OCI-LY7 (cell line): ENCODE results near the gene UBE2Q1. TPM values are rescaled to one million over a fixed set of nuclear protein-coding genes. Genes with fewer than 3 reads are reported as not detected.

Experiments
- BruUV-seq: library from RNA; stranded (reverse); fragments of 400-500 nt; replicated peaks from 2 replicates; lab custom pipeline; 2021; lab: Mats Ljungman, UMichigan
- CTCF ChIA-PET: fragments of 300-600 bp; sonication (Branson Sonifier 250); formaldehyde crosslinking; loops from one replicate; lab custom pipeline; 2022; ENCODE audit warnings: antibody characterized with exemption; ENCODE audit not compliant: unreplicated experiment; lab: Charles Lee
- POLR2A ChIA-PET: fragments of 300-600 bp; sonication (Branson Sonifier 250); formaldehyde crosslinking; loops from one replicate; lab custom pipeline; 2022; ENCODE audit warnings: antibody characterized with exemption; lab: Charles Lee
- DNase-seq: peaks from one replicate; pipeline ENCODE4 v3.0.0-alpha.2; 2015; ENCODE audit warnings: low spot score
- H2AFZ ChIP-seq: fragments of 200-600 bp; sonication (generic), shearing (Covaris generic); 2 replicates; pipeline ENCODE4 v1.6.1; 2014; ENCODE audit warnings: mild to moderate bottlenecking, antibody characterized with exemption, low read length, moderate library complexity
- H3K27ac ChIP-seq: fragments of 200-600 bp; sonication (generic); 2 replicates; pipeline ENCODE4 v1.5.1; 2014; ENCODE audit warnings: mixed run types, low read depth, mild to moderate bottlenecking, moderate library complexity, low read length, inconsistent platforms; ENCODE audit not compliant: poor library complexity, severe bottlenecking
- H3K36me3 ChIP-seq: fragments of 200-600 bp; sonication (generic); 2 replicates; pipeline ENCODE4 v1.6.1; 2014; ENCODE audit warnings: mild to moderate bottlenecking, antibody characterized with exemption, low read length, moderate library complexity, mixed read lengths; ENCODE audit not compliant: insufficient read depth
- H3K4me1 ChIP-seq: fragments of 200-600 bp; sonication (generic); 2 replicates; pipeline ENCODE4 v1.5.1; 2014; ENCODE audit warnings: mild to moderate bottlenecking, low read length; ENCODE audit not compliant: insufficient read depth, poor library complexity, severe bottlenecking
- H3K4me2 ChIP-seq: fragments of 200-600 bp; sonication (generic); 2 replicates; pipeline ENCODE4 v1.6.1; 2014; ENCODE audit warnings: mild to moderate bottlenecking, low read length
- H3K4me3 ChIP-seq: fragments of 200-600 bp; sonication (generic); 2 replicates; pipeline ENCODE4 v1.5.1; 2014; ENCODE audit warnings: mild to moderate bottlenecking, low read depth, low read length; ENCODE audit not compliant: poor library complexity, severe bottlenecking
- H3K79me2 ChIP-seq: fragments of 200-600 bp; sonication (generic); 2 replicates; pipeline ENCODE4 v1.6.1; 2016; ENCODE audit warnings: low read depth, mild to moderate bottlenecking, low read length, moderate library complexity, mixed read lengths; ENCODE audit not compliant: insufficient read depth
- H3K9me2 ChIP-seq: fragments of 200-600 bp; sonication (generic); 2 replicates; pipeline ENCODE4 v1.6.1; 2016; ENCODE audit warnings: mild to moderate bottlenecking, low read length, mixed read lengths; ENCODE audit not compliant: insufficient read depth
- H3K9me3 ChIP-seq: fragments of 200-600 bp; sonication (generic); 2 replicates; pipeline ENCODE4 v1.6.1; 2014; ENCODE audit warnings: mild to moderate bottlenecking, mixed run types, low read length, mixed read lengths
- H4K20me1 ChIP-seq: fragments of 200-600 bp; sonication (generic); 2 replicates; pipeline ENCODE4 v1.6.1; 2014; ENCODE audit warnings: mild to moderate bottlenecking, antibody characterized with exemption, low read length, moderate library complexity, mixed read lengths; ENCODE audit not compliant: insufficient read depth
- CTCF ChIP-seq: fragments of 200-600 bp; sonication (generic); conservative IDR thresholded peaks from 2 replicates; pipeline ENCODE4 v1.5.1; 2014; ENCODE audit warnings: mild to moderate bottlenecking, antibody characterized with exemption, low read length, moderate library complexity, mixed read lengths
- EZH2phosphoT487 ChIP-seq: fragments of 200-600 bp; sonication (generic); IDR thresholded peaks from 2 replicates; pipeline ENCODE4 v1.6.1; 2018; ENCODE audit warnings: low read depth, borderline replicate concordance, mild to moderate bottlenecking, mixed run types, antibody characterized with exemption, low read length, moderate library complexity, mixed read lengths
- intact Hi-C: fragments of 100-400 bp; cut with micrococcal nuclease; formaldehyde crosslinking; loops from one replicate; pipeline ENCODE4 v1.10.0; 2022; ENCODE audit not compliant: unreplicated experiment
- total RNA-seq, 2 experiments: library from RNA; depleted of rRNA in 1 of 2; stranded (reverse); fragments of >200 nt in 1 of 2; shearing (Covaris generic) in 1 of 2; gene quantifications; 2 replicates each; pipeline ENCODE4 v1.2.3, GENCODE V29; 2014 to 2022

The UBE2Q1 gene
- total RNA-seq, 2 experiments from 2014 or later = 34.6 to 84.5 TPM

- peaks cover 27% of the 10 kb centered on the region for H3K79me2 ChIP-seq
- H4K20me1 ChIP-seq = peaks cover 15% of the 10 kb centered on the region; the same call in 1 of the 2 replicates
- H3K4me2 ChIP-seq = no peak overlapping the region
- H3K36me3 ChIP-seq = peaks cover 82% of the 10 kb centered on the region
- no peak overlapping the region for H3K27ac ChIP-seq
- H2AFZ ChIP-seq = no peak overlapping the region
- H3K4me1 ChIP-seq = peaks cover 13% of the 10 kb centered on the region
- no peaks in the 10 kb centered on the region for H3K9me2 ChIP-seq
- intact Hi-C loops = no loop called here
- no peak for DNase-seq
- no peak overlapping the region for H3K4me3 ChIP-seq
- TF ChIP-seq EZH2phosphoT487 (no peak), CTCF (no peak)
- CTCF ChIA-PET = interaction anchor here (0.7 kb wide), 1 partner anchor 11 kb away, joined by 4 read pairs; no protein-coding TSS in a partner anchor
- POLR2A ChIA-PET = interaction anchor here (0.5 kb wide), 1 partner anchor 72 kb away, joined by 3 read pairs; no protein-coding TSS in a partner anchor
- H3K9me3 ChIP-seq = no peaks in the 10 kb centered on the region
- BruUV-seq = no TSS peak
Measured at GRCh38 chr1:154553056-154554030, 5.1 kb downstream of the UBE2Q1 start.

- intact Hi-C loops = no loop called here
- no peak overlapping the region for H2AFZ ChIP-seq
- peaks cover 10% of the 10 kb centered on the region; the same call in 1 of the 2 replicates for H4K20me1 ChIP-seq
- no peak overlapping the region for H3K4me2 ChIP-seq
- ChIA-PET POLR2A (no interaction called here), CTCF (no interaction called here)
- H3K27ac ChIP-seq = no peak overlapping the region
- no TSS peak for BruUV-seq
- no peak overlapping the region for H3K4me3 ChIP-seq
- H3K79me2 ChIP-seq = peaks cover 15% of the 10 kb centered on the region
- H3K4me1 ChIP-seq = peaks cover 11% of the 10 kb centered on the region
- no peaks in the 10 kb centered on the region for H3K9me2 ChIP-seq
- no peak for DNase-seq
- no peak for TF ChIP-seq EZH2phosphoT487
- TF ChIP-seq CTCF = no peak
- H3K36me3 ChIP-seq = peaks cover 88% of the 10 kb centered on the region
- no peaks in the 10 kb centered on the region for H3K9me3 ChIP-seq
Measured at GRCh38 chr1:154552036-154552435, 6.4 kb downstream of the UBE2Q1 start.

- H3K4me1 ChIP-seq = peaks cover 5% of the 10 kb centered on the region
- no peak overlapping the region for H2AFZ ChIP-seq
- no peak overlapping the region for H3K27ac ChIP-seq
- H3K9me3 ChIP-seq = no peaks in the 10 kb centered on the region
- intact Hi-C loops = no loop called here
- no peaks in the 10 kb centered on the region for H3K9me2 ChIP-seq
- H3K4me2 ChIP-seq = no peak overlapping the region
- no peak overlapping the region for H3K4me3 ChIP-seq
- ChIA-PET CTCF (no interaction called here), POLR2A (no interaction called here)
- no peak for TF ChIP-seq CTCF
- TF ChIP-seq EZH2phosphoT487 = no peak
- H3K79me2 ChIP-seq = peaks cover 9% of the 10 kb centered on the region
- DNase-seq = no peak
- no TSS peak for BruUV-seq
- peaks cover 87% of the 10 kb centered on the region for H3K36me3 ChIP-seq
- peaks cover 5% of the 10 kb centered on the region; the same call in 1 of the 2 replicates for H4K20me1 ChIP-seq
Measured at GRCh38 chr1:154551474-154551873, 7.0 kb downstream of the UBE2Q1 start.
